Psoas muscle (tissue), 8 donors: ENCODE data around the gene GLI3. TPM values are rescaled to one million over a fixed set of nuclear protein-coding genes. Genes with fewer than 3 reads are reported as not detected.

Source experiments
- ATAC-seq, 4 donors: fragments of 200-7000 bp; cut with Tn5 transposase; one replicate each; pipeline ENCODE4 v1.9.1; 2020; ENCODE audit warnings: moderate library complexity in 3 of 4, mild to moderate bottlenecking in 2 of 4
- DNase-seq, 2 donors: peaks; one replicate each; pipeline ENCODE4 v3.0.0-alpha.2; 2020
- H3K27ac ChIP-seq: fragments of 200-600 bp; one replicate; pipeline ENCODE4 v1.8.0; 2022
- H3K27me3 ChIP-seq, 3 donors: fragments of 200-600 bp in 1 of 3; one replicate each; pipeline versions ENCODE4 v1.6.1 to v1.8.0; 2013 to 2022; ENCODE audit warnings: low read length in 2 of 3, mild to moderate bottlenecking in 2 of 3, moderate library complexity in 1 of 3; ENCODE audit not compliant: insufficient read depth in 3 of 3
- H3K36me3 ChIP-seq, 2 donors: fragments of 200-600 bp in 1 of 2; one replicate each; pipeline versions ENCODE4 v1.6.1 to v1.8.0; 2013 to 2022; ENCODE audit warnings: low read depth in 1 of 2, mild to moderate bottlenecking in 1 of 2, moderate library complexity in 1 of 2; ENCODE audit not compliant: insufficient read depth in 1 of 2
- H3K4me1 ChIP-seq: fragments of 200-600 bp; one replicate; pipeline ENCODE4 v1.8.0; 2022
- H3K4me3 ChIP-seq: fragments of 200-600 bp; one replicate; pipeline ENCODE4 v1.8.0; 2022; ENCODE audit warnings: mild to moderate bottlenecking
- H3K9me3 ChIP-seq: fragments of 200-600 bp; one replicate; pipeline ENCODE4 v1.8.0; 2022
- WGBS, 3 donors: extraction: QIAGEN DNeasy Blood & Tissue Kit; methylation state at CpG; one replicate each; pipeline versions ENCODE4 v1.1.6 to v1.1.7; 2013; 5-methylcytosine and 5-hydroxymethylcytosine counted together
- intact Hi-C, 2 donors: fragments of 100-400 bp; cut with DNase I; formaldehyde crosslinking; loops; one replicate each; pipeline versions ENCODE4 v1.11.0 to v1.14.2; 2022
- polyA plus RNA-seq, 3 donors: library from polyadenylated mRNA; stranded (reverse); fragments of 200-250 nt; gene quantifications; one replicate each; pipeline ENCODE4 v1.2.3, GENCODE V29; 2013
- total RNA-seq, 4 donors: library from RNA; stranded (reverse); fragmentation: NEBNext Ultra II Directional in 2 of 4; extraction: Animal tissue kit (Norgen Biotek cat#: 25700) in 2 of 4; gene quantifications; one replicate each; pipeline versions ENCODE4 v1.2.1 to v1.2.4, GENCODE V29; 2021 to 2023
- TF ChIP-seq, protein P1 (sequence below): fragments of 200-600 bp; IDR thresholded peaks from one replicate; pipeline ENCODE4 v1.8.0; 2022; ENCODE audit warnings: antibody characterized with exemption
- donor health status: healthy with polysubstance abuse.
- donor health status: DM: no; HTN: no; CAD: no; lungs with moderate emphysema.
- donor health status: Bipolar disorder and iron deficiency.
- donor health status: healthy.
- donor health status: DM: yes; HTN: yes; CAD: no.
- donor health status: DM: no; HTN: no; CAD: no.
- donor health status: DM: no; HTN: no; CAD: no.
- donor health status: DM: yes; HTN: yes; CAD: no.

GLI3 gene
- total and polyA plus RNA-seq, 7 donors, result 0.24 to 4.9 (median 3.2) TPM

DNA sequence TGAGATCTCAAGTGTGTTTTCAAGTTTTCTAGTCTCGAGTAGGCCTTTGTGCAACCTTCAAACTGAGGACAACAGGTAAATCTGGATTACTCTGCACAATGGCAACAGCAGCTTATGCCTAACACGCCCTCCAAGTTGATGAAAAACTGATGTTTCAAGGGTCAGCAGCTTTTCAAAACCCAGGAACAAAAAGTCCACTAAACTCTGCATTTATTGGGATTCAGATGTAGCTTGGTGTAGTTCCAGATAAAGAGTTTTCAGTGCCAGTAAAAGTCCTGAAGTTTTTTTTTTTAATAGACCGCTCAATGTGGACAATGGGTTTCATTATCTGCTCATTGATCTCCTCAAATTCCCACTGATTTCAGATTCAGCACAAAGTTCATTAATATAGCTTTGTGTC is 259.3 kb downstream of the GLI3 start:
- intact Hi-C loops, result loop anchor here (2.0 to 10.0 kb wide), 5 partner anchors 35 to 597 kb away; partner anchors contain the start of gene GLI3 (in 1 of the 2)

DNA sequence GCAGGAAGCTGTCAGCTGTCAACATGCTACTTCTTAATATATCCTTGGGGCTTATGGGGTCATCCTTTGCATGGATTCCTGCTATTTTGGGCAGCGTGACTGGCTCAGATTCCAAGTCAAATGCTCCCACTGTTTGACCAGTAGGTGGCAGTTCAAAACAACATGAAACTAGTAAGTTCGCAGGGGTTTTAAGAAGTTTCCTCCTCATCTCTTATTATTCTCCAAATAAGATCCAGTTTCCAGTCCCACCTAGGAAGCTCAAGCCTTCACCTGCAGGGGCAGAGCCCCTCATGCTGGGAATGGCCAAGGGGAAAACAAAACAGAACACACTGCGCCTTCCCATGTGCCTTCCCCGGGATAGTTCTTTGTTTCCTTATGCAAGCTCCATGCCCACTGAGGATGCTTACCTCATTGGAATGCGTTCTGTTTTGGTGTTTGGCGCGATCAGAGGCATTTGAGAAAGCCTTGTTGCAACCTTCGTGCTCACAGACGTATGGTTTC is 259.8 kb downstream of the GLI3 start:
- no peaks in the 10 kb centered on the region for H3K9me3 ChIP-seq
- TF ChIP-seq, protein P1, sequence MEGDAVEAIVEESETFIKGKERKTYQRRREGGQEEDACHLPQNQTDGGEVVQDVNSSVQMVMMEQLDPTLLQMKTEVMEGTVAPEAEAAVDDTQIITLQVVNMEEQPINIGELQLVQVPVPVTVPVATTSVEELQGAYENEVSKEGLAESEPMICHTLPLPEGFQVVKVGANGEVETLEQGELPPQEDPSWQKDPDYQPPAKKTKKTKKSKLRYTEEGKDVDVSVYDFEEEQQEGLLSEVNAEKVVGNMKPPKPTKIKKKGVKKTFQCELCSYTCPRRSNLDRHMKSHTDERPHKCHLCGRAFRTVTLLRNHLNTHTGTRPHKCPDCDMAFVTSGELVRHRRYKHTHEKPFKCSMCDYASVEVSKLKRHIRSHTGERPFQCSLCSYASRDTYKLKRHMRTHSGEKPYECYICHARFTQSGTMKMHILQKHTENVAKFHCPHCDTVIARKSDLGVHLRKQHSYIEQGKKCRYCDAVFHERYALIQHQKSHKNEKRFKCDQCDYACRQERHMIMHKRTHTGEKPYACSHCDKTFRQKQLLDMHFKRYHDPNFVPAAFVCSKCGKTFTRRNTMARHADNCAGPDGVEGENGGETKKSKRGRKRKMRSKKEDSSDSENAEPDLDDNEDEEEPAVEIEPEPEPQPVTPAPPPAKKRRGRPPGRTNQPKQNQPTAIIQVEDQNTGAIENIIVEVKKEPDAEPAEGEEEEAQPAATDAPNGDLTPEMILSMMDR, result peak; percentile 78
- no peak overlapping the region for H3K4me3 ChIP-seq
- no peaks in the 10 kb centered on the region for H3K36me3 ChIP-seq
- intact Hi-C loops, result loop anchor here (5.0 to 10.0 kb wide), 4 partner anchors 35 to 598 kb away; partner anchors contain the start of gene GLI3 (in 1 of the 2)
- WGBS, 3 donors, result 24 to 36% (median 28%) methylated on average over 9 of the region's 9 CpGs
- ATAC-seq (peak; percentile 92 to 97 (median 96)), DNase-seq (peak in 1 of 2 donors; percentile 63)
- H3K27me3 ChIP-seq, result no peaks in the 10 kb centered on the region
- H3K27ac ChIP-seq, result peak overlapping the region; percentile 70
- H3K4me1 ChIP-seq, result peaks cover 40% of the 10 kb centered on the region

More for the DNA sequence above, 259.3 kb downstream of the GLI3 start:
- Histone ChIP-seq H3K9me3 (no peaks in the 10 kb centered on the region), H3K27me3 (no peaks in the 10 kb centered on the region), H3K4me1 (peaks cover 40% of the 10 kb centered on the region), H3K36me3 (no peaks in the 10 kb centered on the region), H3K4me3 (no peak overlapping the region), H3K27ac (peak overlapping the region; percentile 70)
- ATAC-seq (no peak), DNase-seq (no peak)
- WGBS, 3 donors, result 77 to 86% (median 78%) methylated on average over 3 of the region's 3 CpGs
- TF ChIP-seq, protein P1, result no peak

DNA sequence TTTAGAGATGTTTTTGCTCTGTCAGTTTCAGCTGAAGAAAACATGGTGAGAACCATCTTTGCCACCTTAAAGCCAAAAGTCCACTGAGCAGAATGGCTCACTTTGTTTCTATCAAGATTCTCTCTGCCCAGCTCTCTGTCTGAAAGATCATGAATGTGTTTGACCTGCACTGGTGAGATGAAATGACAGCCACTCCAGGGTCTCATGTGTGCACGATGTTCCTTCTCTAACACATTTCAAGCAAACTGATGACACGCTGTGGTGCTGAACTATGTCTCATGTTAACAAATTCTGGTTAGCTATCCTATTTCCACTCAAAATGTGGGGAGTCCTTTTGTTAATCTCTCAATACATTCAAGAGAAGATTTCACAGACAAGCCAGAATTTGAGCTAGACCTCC is 260.6 kb downstream of the GLI3 start:
- Histone ChIP-seq H3K4me1 (peaks cover 32% of the 10 kb centered on the region), H3K36me3 (no peaks in the 10 kb centered on the region), H3K9me3 (no peaks in the 10 kb centered on the region), H3K27me3 (no peaks in the 10 kb centered on the region), H3K27ac (peak overlapping the region; percentile 70), H3K4me3 (no peak overlapping the region)
- intact Hi-C loops, result loop anchor here (5.0 to 10.0 kb wide), 4 partner anchors 34 to 598 kb away; partner anchors contain the start of gene GLI3 (in 1 of the 2)
- DNase-seq (no peak), ATAC-seq (peak in 3 of 4 donors; percentile 46 to 69 (median 46))
- 28 to 70% (median 44%) methylated on average over 2 of the region's 2 CpGs for WGBS, 3 donors
- TF ChIP-seq, protein P1, result no peak

DNA sequence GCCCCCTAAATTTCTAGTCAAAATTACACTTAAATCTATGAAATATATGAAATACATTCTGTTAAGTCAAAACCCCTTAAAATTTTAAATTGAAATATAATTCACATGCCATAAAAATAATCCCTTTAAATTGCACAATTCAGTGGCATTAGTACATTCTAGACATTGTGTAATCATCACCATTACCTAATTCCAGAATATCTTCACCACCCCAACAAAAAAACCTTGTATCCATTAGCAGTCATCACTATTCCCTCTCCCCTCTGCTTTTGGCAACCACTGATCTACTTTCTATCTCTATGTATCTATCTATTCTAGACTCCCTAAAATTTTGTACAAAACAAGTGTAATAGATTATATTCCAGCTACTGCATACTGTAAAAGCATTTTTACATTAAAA is 261.2 kb downstream of the GLI3 start:
- intact Hi-C loops, result loop anchor here (5.0 to 10.0 kb wide), 4 partner anchors 34 to 599 kb away; partner anchors contain the start of gene GLI3 (in 1 of the 2)
- DNase-seq (no peak), ATAC-seq (peak in 1 of 4 donors; percentile 24)
- Histone ChIP-seq H3K27me3 (no peaks in the 10 kb centered on the region), H3K36me3 (no peaks in the 10 kb centered on the region), H3K4me3 (no peak overlapping the region), H3K27ac (peak overlapping the region; percentile 70), H3K4me1 (peaks cover 32% of the 10 kb centered on the region), H3K9me3 (no peaks in the 10 kb centered on the region)
- TF ChIP-seq, protein P1, result no peak
